GM18907 (cell line): ENCODE data around the gene SLC44A3.

Source experiments
- ATAC-seq: cut with Tn5 transposase; IDR thresholded peaks from one replicate; pipeline ENCODE4 v1.9.1; 2021; ENCODE audit warnings: mild to moderate bottlenecking, moderate library complexity; ENCODE audit not compliant: unreplicated experiment

Gene SLC44A3, protein sequence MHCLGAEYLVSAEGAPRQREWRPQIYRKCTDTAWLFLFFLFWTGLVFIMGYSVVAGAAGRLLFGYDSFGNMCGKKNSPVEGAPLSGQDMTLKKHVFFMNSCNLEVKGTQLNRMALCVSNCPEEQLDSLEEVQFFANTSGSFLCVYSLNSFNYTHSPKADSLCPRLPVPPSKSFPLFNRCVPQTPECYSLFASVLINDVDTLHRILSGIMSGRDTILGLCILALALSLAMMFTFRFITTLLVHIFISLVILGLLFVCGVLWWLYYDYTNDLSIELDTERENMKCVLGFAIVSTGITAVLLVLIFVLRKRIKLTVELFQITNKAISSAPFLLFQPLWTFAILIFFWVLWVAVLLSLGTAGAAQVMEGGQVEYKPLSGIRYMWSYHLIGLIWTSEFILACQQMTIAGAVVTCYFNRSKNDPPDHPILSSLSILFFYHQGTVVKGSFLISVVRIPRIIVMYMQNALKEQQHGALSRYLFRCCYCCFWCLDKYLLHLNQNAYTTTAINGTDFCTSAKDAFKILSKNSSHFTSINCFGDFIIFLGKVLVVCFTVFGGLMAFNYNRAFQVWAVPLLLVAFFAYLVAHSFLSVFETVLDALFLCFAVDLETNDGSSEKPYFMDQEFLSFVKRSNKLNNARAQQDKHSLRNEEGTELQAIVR

DNA sequence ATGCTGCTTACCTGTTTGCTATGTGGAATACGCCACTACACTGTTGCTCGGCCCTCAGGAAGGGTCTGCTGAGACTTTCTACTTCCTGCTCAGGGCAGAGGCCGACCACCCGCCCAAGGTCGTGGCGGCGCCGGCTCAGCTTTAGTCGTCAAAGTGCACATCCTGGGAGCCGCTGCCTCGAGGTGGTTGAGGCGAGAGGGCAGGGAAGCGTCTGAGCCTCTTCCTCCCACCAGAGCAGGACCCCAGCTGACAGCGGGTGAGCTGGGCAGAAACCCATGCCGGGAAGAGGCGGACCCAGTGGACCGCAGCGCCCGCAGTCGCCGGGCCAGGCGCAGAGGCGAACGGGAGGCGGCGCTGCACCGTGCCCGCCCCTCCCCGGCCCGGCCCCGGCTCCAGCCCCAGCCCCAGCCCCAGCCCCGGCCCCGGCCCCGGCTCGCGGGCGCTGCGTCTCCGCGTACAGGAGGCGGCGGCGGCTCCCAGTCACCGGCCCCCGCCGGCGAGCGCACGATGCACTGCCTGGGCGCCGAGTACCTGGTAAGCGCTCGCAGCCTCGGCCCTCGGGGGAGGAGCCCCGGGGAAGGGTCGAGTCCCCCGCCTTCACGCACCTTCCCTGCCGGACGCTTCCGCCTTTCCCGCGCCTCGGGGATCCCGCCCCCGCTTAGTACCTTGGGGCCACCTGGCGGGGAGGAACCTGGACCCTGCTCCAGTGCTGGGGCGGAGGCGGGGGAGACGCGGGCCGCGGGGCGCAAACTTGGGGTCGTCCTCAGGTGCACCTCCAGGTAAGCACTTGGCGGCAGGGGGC, at the start of gene SLC44A3:
Gene SLC44A3, plus strand, starts transcription at position 413 of the 802 bp plus-strand sequence. Its CDS starts 95 bp downstream, at position 508.
- peak; percentile 44 for ATAC-seq

DNA sequence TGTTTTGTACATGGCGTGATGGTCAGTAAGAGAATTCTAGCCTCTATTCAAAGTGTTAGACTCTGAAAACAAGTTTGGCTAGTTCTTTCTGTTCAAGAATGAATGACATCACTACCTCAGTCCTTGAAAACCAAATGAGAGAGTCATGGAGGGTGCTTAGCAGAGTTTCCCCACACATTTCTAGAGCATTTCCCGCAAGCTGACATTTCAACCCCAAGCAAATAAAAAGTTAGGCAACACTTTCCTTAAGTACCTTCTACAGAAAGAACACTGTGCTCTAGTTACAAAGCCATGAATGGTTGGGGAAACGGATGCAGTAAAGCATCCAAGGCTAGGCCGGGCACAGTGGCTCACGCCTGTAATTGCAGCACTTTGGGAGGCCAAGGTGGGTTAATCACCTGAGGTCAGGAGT, 47.9 kb upstream of the SLC44A3 start:
- ATAC-seq: no peak

DNA sequence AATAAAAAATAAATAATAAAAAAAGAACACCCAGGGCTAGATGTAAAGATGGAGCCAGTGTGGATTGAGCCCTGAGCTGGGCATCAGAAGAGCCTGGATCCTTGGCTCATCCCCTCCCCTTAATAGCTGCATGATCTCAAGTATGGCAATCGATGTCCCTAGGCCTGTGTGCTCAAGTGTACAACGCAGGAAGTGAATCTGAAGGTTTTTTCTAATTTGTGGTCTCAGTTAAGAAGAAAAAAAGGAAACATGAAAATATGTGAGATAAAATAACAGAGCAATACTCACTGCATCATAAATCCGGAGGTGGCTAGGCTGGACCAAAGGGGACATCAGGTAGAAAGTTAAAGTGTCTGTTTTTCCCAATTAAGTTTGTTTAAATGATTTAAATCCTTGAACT, 47.3 kb upstream of the SLC44A3 start:
- ATAC-seq: no peak

DNA sequence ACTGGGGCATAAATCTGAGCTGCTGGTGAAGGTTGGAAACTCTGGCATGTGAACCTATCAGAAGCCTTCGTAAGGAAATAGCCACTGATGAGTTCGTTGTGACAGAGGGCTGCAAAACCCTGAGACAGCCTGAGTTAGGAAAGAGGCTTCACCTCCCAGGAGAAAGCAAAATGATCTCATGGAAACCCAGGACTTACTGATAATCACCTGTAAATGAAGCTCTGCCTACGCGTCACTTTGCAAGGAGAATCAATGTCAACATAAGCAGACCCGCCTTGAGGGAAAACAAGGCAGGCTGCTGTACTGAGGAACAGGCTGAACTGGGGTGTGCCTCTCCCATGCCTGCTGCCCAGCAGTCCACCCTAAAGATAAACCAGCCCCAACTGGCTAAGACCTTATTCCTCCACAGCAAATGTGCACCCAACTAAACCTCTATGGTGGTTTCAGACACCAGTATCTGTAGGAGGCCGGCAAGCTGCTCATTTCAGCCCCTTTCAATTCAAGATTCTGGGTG, 46.8 kb upstream of the SLC44A3 start:
- ATAC-seq: no peak

DNA sequence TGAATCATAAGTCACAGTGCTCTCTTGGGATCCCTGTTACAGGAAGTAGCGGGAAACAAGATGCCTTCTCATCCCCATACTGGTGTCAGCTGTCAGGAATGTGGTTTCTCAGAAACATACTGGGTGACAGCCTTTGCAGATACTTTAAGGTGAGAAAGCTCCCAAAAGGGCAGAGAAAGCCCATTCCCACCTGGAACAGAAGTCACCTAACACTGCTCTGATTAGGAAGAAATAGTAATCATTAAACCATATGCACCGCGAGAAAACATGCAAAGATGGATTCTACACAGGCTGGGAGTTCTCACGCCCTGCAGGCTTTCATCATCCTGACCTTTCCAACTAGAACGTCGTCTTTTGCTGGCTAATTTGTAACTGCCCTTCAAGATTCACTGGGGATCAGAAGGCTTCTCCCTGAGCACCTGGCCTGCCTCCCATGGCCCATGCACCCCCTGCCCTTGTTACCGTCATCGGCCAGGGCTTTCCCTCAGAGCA, 46.2 kb upstream of the SLC44A3 start:
- no peak for ATAC-seq

DNA sequence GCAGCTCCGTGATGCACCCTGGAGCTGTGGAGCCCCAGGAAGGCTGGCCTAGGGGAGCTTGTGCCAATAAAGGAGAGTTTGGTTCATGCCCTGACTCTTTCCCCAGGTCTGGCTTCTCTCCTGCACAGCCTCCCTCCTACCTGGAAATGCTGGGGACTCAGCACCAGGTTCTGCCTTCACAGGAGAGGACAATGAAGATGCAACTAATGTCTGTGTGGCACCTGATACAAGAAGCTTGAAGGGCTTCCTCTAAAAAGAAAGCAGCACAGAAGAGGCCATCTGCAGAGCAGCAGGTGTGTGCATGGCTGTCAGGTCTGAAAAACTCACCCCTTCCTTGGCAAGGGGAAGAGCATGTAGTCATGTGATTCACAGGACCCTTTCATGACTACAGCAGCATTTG, 43.7 kb upstream of the SLC44A3 start:
- no peak for ATAC-seq

DNA sequence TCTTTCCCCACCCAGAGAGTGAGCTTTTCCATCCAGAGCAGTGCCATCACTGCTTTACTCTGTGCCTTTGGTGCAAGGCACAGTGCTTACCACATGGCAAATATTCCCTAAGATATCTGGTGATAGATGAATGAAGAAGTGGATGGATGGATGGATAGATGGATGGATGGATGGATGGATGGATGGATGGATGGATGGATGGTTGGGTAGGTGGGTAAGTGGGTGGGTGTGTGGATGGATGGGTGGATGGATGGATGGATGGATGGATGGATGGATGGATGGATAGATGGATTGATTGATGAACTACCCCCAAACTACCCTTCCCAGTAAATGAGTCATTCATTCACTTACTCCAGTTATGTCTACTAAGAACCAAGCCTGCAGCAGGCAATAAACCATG, 42.9 kb upstream of the SLC44A3 start:
- ATAC-seq: no peak

DNA sequence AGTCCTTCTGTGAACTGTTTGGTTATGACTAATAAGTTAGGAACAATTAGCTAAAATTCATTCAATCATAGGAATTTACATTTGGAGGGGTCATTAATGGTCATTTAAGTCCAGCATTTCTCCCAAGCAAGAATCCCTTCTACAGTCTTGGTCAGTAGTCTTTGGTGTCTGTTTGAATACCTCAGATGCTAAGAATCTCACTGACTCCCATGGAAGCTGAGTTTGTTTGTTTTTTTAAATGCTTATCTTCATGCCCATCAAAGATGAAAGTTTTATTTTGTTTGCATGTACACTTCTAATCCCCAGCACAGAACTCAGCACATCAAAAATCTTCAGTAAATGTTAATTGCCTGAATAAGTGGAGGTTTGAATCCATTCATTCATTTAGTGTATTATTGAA, 41.3 kb upstream of the SLC44A3 start:
- no peak for ATAC-seq

DNA sequence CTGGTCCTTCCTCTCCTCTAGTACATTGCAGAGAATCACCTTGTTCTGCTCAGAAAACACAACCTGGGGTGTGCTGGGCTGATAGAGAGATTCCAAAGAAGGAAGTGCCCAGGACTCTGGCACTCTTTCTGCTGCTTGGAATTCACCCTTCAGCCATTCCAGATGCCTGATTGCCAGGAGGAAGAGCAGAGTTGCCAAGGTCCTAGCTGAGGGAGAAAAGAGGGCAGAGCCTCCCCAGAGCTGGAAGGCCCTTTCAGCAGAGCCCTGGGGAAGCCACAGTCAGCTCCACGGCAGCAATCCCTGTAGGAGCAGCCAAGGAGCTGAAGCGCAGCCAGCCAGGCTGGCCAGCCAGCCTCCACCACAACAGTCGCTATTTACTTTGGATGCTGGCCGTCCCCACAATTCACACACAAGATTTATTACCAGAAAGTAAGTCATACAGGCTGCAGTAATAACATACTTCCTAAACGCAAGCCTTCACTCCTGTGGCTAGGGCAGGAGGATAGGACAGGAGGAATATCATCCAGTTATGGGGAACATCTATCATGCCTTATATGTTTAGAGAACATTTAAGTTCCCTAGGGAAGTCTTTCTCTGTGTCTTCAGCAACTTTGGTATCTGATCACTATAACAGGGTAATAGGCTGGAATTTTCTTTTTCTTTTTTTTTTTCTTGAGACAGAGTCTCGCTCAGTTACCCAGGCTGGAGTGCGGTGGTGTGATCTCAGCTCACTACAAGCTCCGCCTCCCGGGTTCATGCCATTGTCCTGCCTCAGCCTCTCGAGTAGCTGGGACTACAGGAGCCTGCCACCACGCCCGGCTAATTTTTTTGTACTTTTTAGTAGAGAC, 36.6 kb upstream of the SLC44A3 start:
- no peak for ATAC-seq

DNA sequence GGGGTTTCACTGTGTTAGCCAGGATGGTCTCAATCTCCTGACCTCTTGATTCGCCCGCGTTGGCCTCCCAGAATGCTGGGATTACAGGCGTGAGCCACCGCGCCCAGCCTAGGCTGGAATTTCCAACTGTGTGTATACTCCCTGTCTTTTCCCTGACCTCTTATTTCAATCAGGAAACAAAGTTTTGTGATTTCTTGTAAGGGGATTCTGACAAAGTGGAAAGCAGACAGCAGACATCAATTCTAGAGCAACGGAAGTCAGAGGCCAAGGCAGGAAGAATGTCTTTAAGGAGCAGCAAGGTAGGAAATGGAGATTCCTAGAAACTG, 36.0 kb upstream of the SLC44A3 start:
- ATAC-seq: no peak

DNA sequence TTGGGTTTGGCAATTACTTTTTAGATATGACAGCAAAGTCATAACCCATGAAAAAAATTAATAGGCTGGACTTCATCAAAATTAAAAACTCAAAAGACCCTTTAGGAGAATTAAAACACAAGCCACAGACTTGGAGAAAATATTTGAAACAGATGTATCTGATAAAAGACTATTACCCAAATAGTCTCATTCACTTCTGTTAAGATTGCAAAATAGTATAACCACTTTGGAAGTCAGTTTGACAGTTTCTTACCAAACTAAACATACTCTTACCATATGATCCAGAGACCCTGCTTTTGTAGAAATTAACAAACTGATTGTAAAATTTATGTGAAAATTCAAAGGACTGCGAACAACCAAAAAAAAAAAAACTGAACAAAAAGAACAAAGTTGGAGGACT, 32.5 kb upstream of the SLC44A3 start:
- no peak for ATAC-seq

DNA sequence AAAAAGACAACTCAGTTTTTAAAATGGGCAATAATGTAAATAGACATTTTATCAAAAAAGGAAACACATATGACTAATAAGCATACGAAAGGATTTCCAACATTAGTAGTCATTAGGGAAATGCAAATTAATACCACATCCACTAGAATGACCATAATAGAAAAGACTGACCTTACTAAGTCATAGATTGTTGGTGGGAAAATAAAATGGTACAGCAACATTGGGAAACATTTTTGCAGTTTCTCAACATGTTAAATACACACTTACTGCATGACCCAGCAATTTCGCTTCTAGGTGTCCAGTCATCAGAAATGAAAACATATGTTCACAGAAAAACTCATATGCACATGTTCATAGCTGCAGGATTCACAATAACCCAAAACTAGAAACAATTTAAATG, 29.9 kb upstream of the SLC44A3 start:
- no peak for ATAC-seq

DNA sequence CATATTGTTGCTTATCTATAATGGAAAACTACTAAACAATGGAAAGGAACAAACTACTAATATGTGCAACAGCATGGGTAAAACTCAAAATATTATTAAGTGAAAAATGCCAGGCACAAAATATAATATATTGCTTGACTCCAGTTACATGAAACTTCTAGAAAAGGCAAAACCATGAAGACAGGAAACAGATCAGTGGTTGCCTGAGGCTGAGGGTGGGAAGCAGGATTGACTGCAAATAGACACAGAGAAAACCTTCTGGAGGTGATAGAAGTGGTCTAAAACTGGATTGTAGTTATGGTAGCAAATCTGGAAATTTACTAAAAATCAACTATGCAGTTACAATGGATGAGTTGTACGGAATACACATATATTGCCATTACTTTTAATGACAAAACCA, 29.5 kb upstream of the SLC44A3 start:
- no peak for ATAC-seq

DNA sequence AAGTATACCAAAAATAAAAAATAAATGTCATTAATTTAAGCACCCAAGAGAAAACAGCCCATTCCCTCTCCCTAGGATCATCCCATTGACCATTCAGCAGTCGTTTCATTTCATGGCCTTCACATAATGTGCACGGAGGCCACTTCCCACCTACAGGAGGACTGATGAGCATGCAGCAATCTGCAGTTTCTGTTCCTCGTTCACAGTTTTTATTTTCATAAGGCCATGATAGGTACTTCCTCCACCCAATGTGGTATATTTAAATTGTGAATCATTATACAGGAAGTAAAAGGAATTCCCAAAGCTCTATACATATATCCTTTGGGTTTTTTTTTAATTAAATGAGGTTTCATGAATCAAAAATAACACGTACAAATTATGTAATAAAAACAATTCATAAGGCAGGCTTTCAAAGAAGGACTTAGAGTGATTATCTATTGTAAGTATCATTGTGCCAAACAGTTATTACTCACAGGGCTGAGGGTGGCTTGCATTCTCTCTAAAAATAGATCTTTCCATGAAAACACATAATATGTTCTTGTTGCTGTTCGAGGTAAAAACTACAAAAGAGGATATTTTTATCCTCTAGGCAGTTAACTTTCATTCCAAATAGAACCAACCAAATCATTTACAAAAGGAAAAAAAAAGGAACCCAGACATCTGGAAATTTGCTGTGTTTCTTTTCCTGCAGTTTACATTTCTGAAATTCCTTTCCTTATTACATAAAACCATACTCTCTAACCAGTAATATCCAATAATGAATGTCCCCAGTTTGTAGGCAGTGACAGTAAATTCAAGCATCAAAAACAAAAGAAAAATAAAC, 27.5 kb upstream of the SLC44A3 start:
- ATAC-seq: peak; percentile 98

DNA sequence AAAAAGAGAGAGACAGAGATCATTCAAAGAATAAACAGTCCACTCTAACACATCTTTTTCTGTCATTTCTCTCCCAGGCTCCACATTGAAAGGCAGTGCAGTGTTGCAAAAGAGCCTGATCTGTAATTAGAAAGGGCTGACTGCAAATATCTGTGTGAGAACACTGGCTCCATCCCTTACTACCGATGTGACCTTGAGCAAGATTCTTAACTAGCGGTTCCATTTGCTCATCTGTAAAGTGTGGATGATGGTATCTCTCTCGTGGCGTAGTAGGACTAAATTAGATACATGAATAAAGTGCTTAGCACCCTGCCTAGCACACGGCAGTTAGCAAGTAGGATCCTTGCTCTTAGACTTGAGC, 26.9 kb upstream of the SLC44A3 start:
- no peak for ATAC-seq

DNA sequence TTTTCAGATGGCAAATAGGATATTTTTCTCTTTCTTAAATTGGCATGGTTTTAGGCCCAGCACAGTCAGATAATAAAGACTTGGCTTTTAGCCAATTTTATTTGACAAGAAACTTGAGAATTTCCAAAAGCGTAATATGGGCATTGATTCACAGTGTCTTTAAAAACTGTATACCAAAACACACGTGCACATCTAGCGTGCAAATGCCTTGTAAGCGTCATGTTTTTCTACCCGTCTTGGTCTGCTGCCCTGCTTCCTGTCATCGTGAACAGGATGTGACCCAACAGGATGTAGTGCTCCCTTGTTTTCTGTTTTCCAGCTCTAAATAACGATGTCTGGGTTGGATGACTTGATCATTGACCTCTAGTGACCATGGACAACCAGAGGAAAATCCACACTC, 24.7 kb upstream of the SLC44A3 start:
- ATAC-seq: peak; percentile 54

DNA sequence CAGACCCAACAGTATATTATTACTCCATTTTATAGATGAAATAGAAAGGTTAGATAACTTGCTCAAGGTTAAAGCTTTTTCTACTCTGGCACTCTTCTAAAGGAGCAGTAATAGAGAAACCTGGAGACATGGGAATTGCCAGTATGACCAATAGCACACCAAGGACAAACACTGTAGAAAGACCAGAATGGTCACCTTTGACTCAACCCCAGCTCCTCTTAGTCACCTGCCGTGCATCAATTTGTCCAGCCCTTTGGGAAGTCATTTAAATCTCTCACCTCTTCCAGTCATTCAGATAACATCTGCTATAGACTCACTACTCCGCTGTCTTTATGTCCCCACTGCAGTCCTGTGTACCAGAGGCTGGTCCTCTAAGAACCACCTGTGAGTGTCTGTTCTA, 23.9 kb upstream of the SLC44A3 start:
- no peak for ATAC-seq

DNA sequence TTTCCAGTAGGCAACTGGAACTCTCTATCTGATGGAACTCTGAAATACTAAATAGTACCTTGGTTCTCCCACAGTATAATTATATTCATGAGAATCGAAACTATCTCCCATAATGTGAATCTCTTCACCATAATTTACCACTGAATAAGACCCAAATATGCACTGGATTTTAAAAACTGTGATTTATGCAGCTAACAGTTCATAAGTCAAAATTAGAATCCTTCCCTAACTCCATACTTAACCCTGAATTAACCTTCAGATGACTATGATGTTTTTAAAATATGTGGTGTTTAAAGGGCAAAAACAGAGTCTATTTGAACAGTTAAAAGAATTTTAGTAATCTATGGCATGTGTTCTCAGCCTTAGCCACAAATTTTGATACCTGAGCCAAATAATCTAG, 22.9 kb upstream of the SLC44A3 start:
- ATAC-seq: no peak

DNA sequence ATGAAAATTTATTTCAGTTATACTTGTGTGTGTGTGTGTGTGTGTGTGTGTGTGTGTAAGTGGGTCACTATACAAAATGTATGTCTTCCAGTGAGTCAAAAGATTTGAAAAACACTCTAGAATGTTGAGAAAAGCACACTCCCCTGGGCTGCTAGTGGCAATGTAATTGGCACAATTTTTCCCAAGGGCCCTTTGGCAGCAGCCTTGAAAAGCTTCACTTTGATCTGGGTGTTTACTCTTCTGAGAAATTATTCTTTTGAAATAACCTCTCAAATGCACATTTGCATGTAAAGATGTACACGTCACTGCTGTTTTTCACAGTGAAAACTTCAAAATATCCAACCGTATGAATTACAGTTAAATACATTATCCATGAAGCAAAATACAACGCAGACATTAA, 22.1 kb upstream of the SLC44A3 start:
- no peak for ATAC-seq

DNA sequence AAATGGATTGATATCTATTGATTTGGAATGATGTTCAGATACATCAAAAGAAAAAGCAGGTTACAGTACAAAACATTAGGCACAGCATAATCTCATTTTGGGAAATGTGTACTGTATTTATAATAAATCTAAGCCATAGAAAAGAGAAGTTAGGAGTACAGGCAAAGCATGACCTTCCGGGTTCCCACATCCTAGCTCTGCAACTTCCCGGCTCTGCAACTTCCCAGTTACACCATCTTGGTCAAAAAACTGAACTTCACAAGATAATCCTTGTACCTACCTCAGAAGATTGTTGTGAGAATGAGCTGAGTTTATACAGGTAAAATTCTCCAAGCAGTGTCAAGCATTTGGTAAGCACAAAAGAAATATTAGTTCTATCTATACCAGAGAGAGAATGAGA, 21.7 kb upstream of the SLC44A3 start:
- ATAC-seq: no peak
